ENCODE data around the gene SLCO4C1.
"Not testable (repeated sequence)": the region's sequence is repeated elsewhere in the genome, so short reads cannot be mapped to it uniquely, and the experiment has no call there.

Gene SLCO4C1, protein sequence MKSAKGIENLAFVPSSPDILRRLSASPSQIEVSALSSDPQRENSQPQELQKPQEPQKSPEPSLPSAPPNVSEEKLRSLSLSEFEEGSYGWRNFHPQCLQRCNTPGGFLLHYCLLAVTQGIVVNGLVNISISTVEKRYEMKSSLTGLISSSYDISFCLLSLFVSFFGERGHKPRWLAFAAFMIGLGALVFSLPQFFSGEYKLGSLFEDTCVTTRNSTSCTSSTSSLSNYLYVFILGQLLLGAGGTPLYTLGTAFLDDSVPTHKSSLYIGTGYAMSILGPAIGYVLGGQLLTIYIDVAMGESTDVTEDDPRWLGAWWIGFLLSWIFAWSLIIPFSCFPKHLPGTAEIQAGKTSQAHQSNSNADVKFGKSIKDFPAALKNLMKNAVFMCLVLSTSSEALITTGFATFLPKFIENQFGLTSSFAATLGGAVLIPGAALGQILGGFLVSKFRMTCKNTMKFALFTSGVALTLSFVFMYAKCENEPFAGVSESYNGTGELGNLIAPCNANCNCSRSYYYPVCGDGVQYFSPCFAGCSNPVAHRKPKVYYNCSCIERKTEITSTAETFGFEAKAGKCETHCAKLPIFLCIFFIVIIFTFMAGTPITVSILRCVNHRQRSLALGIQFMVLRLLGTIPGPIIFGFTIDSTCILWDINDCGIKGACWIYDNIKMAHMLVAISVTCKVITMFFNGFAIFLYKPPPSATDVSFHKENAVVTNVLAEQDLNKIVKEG

GRCh38 chr5:102296178-102296817 lies at the start of gene SLCO4C1:
Gene SLCO4C1 (minus strand): TSS chr5:102296284. CDS start chr5:102296262, 22 bp downstream.
- peak; percentile 94 for DNase-seq

DNA sequence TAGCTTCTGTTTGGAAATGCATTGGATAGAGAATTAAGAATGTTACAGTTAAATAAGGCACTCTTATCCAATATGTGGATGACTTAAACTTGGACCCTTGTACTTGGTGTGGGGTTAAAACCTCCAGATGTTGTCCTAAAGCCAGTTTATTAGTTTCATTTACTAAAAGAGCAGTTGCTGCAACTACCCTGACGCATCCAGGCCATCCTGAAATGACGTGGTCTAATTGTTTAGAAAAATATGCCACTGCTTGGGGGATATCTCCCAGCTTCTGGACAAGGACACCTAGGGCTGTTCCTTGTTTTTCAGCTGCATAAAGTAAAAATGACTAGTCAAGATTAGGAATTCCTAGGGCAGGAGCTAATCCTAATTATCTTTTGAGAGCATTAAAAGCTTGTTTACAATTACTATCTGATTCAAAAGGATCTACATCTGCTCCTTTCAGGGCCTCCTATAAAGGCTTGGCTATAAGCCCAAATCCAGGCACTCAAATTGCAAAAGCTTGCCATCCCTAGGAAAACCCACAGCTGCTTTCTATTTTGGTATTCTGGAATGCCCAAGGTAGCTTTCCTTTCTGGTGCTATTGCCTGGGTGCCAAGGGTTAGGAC lies 45.7 kb upstream of the SLCO4C1 start:
- no peak for DNase-seq

DNA sequence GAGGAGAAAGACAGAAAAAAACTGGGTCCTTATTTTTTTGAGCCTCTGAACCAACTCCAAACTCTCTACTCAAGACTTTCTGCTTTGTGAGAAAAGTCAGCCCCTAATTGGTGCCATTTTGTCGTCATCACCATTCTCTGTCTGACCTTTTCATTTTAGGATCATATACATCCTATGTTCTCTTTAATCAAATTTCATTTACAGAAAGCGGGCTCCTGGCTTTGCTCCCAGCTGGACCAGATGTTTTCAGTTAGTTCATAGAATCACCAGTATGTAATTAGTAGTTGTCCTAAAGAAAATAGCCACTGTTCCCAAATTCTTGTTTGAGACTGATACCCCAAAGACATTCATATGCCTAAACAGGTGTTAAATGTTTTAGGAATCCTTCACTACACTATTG lies 28.6 kb upstream of the SLCO4C1 start:
- no peak for DNase-seq

- DNase-seq = not testable (repeated sequence)
These were observed 22.7 kb upstream of the SLCO4C1 start for GRCh38 chr5:102318801-102319200.

- DNase-seq = no peak
These were observed 18.2 kb upstream of the SLCO4C1 start for GRCh38 chr5:102314328-102314727.

DNA sequence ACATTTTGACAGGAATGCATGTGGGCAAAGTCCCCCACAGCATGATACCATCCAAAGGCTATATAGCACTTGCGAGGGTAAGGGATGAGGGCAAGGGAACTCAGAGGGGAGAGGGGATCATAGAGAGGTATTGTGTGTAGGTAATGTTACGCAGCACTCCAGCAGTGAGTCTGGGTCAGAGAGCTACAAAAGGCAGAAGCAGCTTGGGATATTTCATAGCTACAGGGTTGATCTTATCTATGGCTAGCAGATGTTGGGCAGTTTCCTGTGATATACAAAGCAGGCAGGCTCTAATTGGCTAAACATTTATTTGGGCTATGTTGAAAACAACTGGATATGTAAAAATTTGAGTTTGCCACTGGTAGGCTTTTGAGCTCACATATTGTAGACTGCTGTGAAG lies 17.8 kb upstream of the SLCO4C1 start:
- peak; percentile 83 for DNase-seq

GRCh38 chr5:102312586-102313370 lies 16.7 kb upstream of the SLCO4C1 start:
- no peak for DNase-seq

DNA sequence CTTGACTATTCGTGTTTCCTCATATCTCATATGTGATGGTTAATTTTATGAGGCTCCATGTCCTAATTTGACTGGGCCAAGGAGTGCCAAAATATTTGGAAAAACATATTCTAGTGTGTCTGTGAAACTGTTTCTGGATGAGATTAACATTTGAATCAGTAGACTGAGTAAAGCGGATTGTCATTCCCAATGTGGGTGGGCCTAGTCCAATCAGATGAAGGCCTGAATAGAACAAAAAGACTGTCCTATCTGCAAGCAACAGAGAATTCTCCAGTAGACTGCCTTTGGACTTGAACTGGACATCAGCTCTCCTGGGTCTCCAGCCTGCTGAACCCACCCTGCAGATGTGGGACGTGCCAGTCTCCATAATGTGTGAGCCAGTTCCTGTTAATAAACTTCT lies 13.5 kb upstream of the SLCO4C1 start:
- no peak for DNase-seq

GRCh38 chr5:102307232-102307631 lies 11.1 kb upstream of the SLCO4C1 start:
- no peak for DNase-seq

DNA sequence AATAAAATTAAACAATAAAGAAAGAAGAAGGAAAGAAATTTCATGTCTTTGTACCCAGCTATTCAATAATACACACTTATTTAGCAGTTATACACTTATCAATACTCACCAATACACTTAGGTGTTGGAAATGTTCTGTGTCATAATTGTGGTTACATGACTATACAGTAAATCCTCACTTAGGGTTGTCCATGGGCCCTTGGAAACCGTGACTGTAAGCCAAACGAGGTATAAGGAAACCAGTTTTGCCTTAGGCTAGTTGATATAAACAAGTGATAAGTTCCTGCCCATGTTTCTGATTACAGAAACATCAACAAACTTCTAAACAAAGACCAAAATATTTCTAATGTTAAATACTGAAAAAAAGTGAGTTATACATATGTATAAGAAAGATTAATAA lies 10.0 kb upstream of the SLCO4C1 start:
- DNase-seq = no peak

- no peak for DNase-seq
These were observed 428 bp downstream of the SLCO4C1 start for GRCh38 chr5:102295534-102296177.

GRCh38 chr5:102294886-102295395 lies 1.1 kb downstream of the SLCO4C1 start:
- no peak for DNase-seq

- DNase-seq = peak; percentile 46
These were observed 6.1 kb downstream of the SLCO4C1 start for GRCh38 chr5:102290004-102290403.

DNA sequence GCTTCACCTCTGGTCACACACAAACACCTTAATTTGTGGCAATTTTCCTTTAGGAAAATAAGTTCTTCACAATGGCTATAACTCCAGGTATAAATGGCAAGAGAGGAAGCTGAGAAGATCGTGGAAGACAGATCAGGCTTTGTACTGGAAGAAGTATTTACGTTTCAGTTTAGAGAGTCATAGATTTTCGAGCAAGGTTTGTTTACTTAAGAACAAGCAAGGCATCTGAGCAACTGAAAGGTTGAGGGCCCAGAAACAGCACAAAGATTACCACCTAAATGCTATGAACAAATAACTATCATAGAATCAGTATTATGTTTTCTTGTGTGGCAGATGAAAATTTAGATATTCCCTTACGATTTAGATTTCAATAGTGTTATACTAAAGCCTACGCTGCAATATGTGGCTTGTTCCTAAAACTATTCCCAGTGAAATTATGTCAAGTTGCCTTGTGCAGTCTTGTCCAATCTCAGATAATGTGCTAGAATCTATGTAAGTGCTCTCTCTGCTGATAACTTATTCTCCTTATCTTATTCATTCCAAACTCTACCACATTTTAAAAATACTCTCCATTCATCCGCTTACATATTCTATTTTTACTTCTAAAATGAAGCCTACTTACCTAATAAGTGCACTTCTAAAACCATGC lies 6.7 kb downstream of the SLCO4C1 start:
- peak; percentile 3 for DNase-seq

GRCh38 chr5:102288630-102289029 lies 7.5 kb downstream of the SLCO4C1 start:
- DNase-seq = no peak

DNA sequence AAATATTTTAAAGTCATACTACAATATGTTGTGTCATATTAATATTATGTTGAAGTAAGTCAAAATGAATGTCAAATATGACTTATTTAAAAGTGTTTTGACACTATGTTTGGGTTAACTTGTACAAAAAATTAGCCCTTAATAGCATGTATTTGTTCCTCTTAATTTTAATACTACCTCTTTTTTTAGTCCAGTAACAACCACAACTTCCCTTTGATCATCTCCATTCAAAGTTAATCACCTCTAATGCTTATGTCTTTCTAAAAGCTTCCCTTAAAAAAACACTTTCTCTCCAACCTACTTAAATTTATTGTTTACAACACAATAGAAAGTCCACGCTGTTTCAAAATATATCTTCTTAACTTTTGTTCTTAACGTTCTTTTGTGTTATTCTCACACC lies 9.6 kb downstream of the SLCO4C1 start:
- DNase-seq = peak; percentile 33

- peak; percentile 64 for DNase-seq
These were observed 12.8 kb downstream of the SLCO4C1 start for GRCh38 chr5:102283102-102283797.

DNA sequence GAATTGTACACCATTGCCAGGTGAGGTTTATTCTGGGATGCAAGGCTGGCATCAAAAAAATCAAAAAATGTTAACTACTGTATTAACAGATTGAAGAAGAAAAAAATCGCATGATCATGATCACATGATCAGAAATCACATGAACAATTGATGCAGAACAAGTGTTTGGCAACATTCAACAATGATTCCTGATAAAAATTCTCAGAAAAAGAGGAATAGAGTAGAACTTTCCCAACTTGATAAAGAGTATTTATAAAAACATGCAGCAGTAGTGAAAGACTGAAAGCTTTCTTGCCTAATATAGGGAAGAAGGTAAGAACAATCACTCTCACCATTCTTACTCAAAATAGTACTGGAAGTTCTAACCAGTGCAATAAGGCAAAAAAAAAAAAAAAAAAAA lies 16.4 kb downstream of the SLCO4C1 start:
- peak; percentile 5 for DNase-seq

GRCh38 chr5:102278231-102278630 lies 17.9 kb downstream of the SLCO4C1 start:
- DNase-seq = peak; percentile 54

DNA sequence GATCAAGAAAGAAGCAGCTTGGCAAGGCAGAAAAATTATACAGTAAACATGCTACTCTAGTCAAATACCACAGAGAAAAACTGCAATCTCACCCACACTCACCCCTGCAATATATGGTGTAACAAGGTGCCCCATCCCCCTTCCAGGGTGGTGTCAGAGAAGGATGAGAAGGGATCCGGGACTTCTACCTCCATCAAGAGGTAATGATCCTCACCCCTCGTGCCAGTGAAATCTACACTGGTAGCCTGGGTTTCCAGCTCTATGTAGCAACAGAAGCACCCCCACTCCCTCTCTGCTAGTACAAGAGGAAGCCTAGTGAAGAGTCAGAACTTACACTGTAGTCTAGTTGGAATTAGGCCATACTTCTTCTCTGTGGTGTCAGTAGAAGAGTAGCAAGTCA lies 18.9 kb downstream of the SLCO4C1 start:
- peak; percentile 48 for DNase-seq

DNA sequence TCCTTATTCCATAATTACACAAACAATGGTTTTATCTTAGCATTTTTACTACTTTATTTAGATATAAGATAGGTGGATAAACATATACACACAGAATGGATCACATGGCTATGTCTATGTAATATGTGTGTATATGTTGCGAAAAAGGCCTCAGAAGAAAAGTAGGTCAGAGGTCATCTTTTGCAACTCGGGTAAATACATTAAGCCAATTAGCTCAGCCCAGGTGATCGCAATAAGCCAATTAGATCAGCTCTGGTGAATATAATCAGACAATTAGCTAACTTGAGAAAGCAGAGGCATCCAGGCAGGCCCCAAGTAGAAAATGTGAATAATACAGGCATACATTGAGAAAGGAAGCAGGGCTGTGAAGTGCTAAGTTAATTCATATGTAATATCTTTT lies 24.3 kb downstream of the SLCO4C1 start:
- DNase-seq = no peak

All from hematopoietic multipotent progenitor cell treated with erythropoietin and hydrocortisone succinate and interleukin-3 and kit ligand, for 6 days (in vitro differentiated cells).